A549 (cell line): ENCODE measurements around the gene IGHMBP2. TPM values are rescaled to one million over a fixed set of nuclear protein-coding genes. Genes with fewer than 3 reads are reported as not detected.

Experiments used
- ATAC-seq, 2 experiments: fragments of 200-7000 bp in 1 of 2; fragments of >200 bp in 1 of 2; cut with Nextera tagmentation in 1 of 2; cut with Tn5 transposase in 1 of 2; 3 replicates each; pipeline versions ENCODE4 v1.8.0 to v1.9.1; 2018 to 2020; ENCODE audit warnings: mild to moderate bottlenecking in 1 of 2, moderate library complexity in 1 of 2
- CTCF ChIA-PET: fragments of 300-600 bp; sonication (Branson Sonifier 250); formaldehyde crosslinking; extraction: SDS; loops from one replicate; lab custom pipeline; 2021; ENCODE audit warnings: antibody characterized with exemption, inconsistent platforms; lab: Yijun Ruan, JAX
- POLR2A ChIA-PET: fragments of 350-600 bp; formaldehyde crosslinking; extraction: SDS; loops from one replicate; lab custom pipeline; 2021; ENCODE audit warnings: antibody characterized with exemption, inconsistent platforms; lab: Yijun Ruan, JAX
- DNase-seq, 2 experiments: peaks; one replicate each; pipeline versions ENCODE4 v3.0.0 to v3.0.0-alpha.2; 2011 to 2016; ENCODE audit warnings: low read depth in 1 of 2, low spot score in 1 of 2
- FAIRE-seq: peaks from 2 replicates; lab custom pipeline; 2011; peaks lifted over from hg19 to GRCh38; lab: Jason Lieb, UNC
- H3K27ac ChIP-seq, 2 experiments: fragments of >200 bp; sonication (Bioruptor Twin); formaldehyde crosslinking; 3 replicates each; pipeline ENCODE4 v1.5.1; 2016 to 2017
- H3K4me1 ChIP-seq: fragments of >200 bp; sonication (Bioruptor Twin); formaldehyde crosslinking; 3 replicates; pipeline ENCODE4 v1.6.1; 2016
- H3K4me2 ChIP-seq: fragments of >200 bp; sonication (Bioruptor Twin); formaldehyde crosslinking; 3 replicates; pipeline ENCODE4 v1.6.1; 2016
- H3K4me3 ChIP-seq: fragments of >200 bp; sonication (Bioruptor Twin); formaldehyde crosslinking; 3 replicates; pipeline ENCODE4 v1.5.1; 2016
- H3K9me3 ChIP-seq: fragments of >200 bp; sonication (Bioruptor Twin); formaldehyde crosslinking; 3 replicates; pipeline ENCODE4 v1.6.1; 2016
- BHLHE40 ChIP-seq: IDR thresholded peaks from 2 replicates; pipeline ENCODE4 v1.6.1; 2012; ENCODE audit warnings: low read depth, low read length, inconsistent platforms
- CEBPB ChIP-seq, 2 experiments: fragments of >200 bp in 1 of 2; sonication (Bioruptor Twin) in 1 of 2; formaldehyde crosslinking in 1 of 2; IDR thresholded peaks; 2 replicates each; pipeline ENCODE4 v1.6.1; 2012 to 2016
- CHD4 ChIP-seq: fragments of 200-600 bp; sonication (generic); IDR thresholded peaks from 2 replicates; pipeline ENCODE4 v1.6.1; 2016; ENCODE audit warnings: antibody characterized with exemption, mild to moderate bottlenecking, borderline replicate concordance
- EHF ChIP-seq: fragments of 250-450 bp; sonication (Bioruptor Pico); IDR thresholded peaks from 2 replicates; pipeline ENCODE4 v1.5.0; 2020; ENCODE audit warnings: mild to moderate bottlenecking
- EHMT2 ChIP-seq: fragments of 200-600 bp; sonication (generic); IDR thresholded peaks from 2 replicates; pipeline ENCODE4 v1.6.1; 2016; ENCODE audit warnings: antibody characterized with exemption, low read depth, mild to moderate bottlenecking, moderate library complexity
- EP300 ChIP-seq, 2 experiments: fragments of >200 bp; sonication (Bioruptor Twin); formaldehyde crosslinking; IDR thresholded peaks; 2 replicates in 1 of 2; 3 replicates in 1 of 2; pipeline ENCODE4 v1.6.1; 2016 to 2017
- ESRRA ChIP-seq: fragments of 150-350 bp; IDR thresholded peaks from 2 replicates; pipeline ENCODE4 v1.6.1; 2014; ENCODE audit warnings: mild to moderate bottlenecking, low read length, borderline replicate concordance
- GATA3 ChIP-seq: IDR thresholded peaks from 2 replicates; pipeline ENCODE4 v1.6.1; 2012; ENCODE audit warnings: borderline replicate concordance
- HDAC2 ChIP-seq: fragments of 200-600 bp; sonication (generic); IDR thresholded peaks from 2 replicates; pipeline ENCODE4 v1.6.1; 2016
- HEYL ChIP-seq: fragments of 250-450 bp; sonication (Bioruptor Pico); IDR thresholded peaks from 2 replicates; pipeline ENCODE4 v1.8.0; 2021; ENCODE audit warnings: mild to moderate bottlenecking, moderate library complexity
- HOXA7 ChIP-seq: fragments of 250-450 bp; sonication (Bioruptor Pico); IDR thresholded peaks from 2 replicates; pipeline ENCODE4 v1.5.0; 2020; ENCODE audit warnings: mild to moderate bottlenecking, moderate library complexity
- JUN ChIP-seq, 2 experiments: fragments of >200 bp; sonication (Bioruptor Twin); formaldehyde crosslinking; IDR thresholded peaks; 2 replicates in 1 of 2; 3 replicates in 1 of 2; pipeline ENCODE4 v1.6.1; 2016 to 2017
- JUNB ChIP-seq: fragments of >200 bp; sonication (Bioruptor Twin); formaldehyde crosslinking; IDR thresholded peaks from 2 replicates; pipeline ENCODE4 v1.6.1; 2016
- KDM1A ChIP-seq: fragments of 200-600 bp; sonication (generic); IDR thresholded peaks from 2 replicates; pipeline ENCODE4 v1.6.1; 2016; ENCODE audit warnings: low read depth, mild to moderate bottlenecking
- MAZ ChIP-seq: fragments of 150-350 bp; IDR thresholded peaks from 2 replicates; pipeline ENCODE4 v1.6.1; 2014; ENCODE audit warnings: antibody characterized with exemption, low read depth, low read length, borderline replicate concordance
- MYC ChIP-seq: IDR thresholded peaks from 2 replicates; pipeline ENCODE4 v1.6.1; 2012; ENCODE audit warnings: mild to moderate bottlenecking, inconsistent platforms, low read length, improper control_type of control experiment, borderline replicate concordance
- NPAS2 ChIP-seq: fragments of 250-450 bp; sonication (Bioruptor Pico); IDR thresholded peaks from 2 replicates; pipeline ENCODE4 v1.8.0; 2022; ENCODE audit warnings: mild to moderate bottlenecking, moderate library complexity, borderline replicate concordance
- NR3C1 ChIP-seq: fragments of >200 bp; sonication (Bioruptor Twin); formaldehyde crosslinking; IDR thresholded peaks from 3 replicates; pipeline ENCODE4 v1.6.1; 2017
- PBX3 ChIP-seq: IDR thresholded peaks from 2 replicates; pipeline ENCODE4 v1.6.1; 2012
- PHF8 ChIP-seq: fragments of 200-600 bp; sonication (generic); IDR thresholded peaks from 2 replicates; pipeline ENCODE4 v1.6.1; 2016; ENCODE audit warnings: low read depth, mild to moderate bottlenecking, antibody characterized with exemption, moderate library complexity, borderline replicate concordance
- POLR2A ChIP-seq: IDR thresholded peaks from 2 replicates; pipeline ENCODE4 v1.6.1; 2012; ENCODE audit warnings: mild to moderate bottlenecking, low read length
- RAD21 ChIP-seq, 2 experiments: fragments of >200 bp in 1 of 2; sonication (Bioruptor Twin) in 1 of 2; formaldehyde crosslinking in 1 of 2; IDR thresholded peaks in 1 of 2; conservative IDR thresholded peaks in 1 of 2; 2 replicates in 1 of 2; 3 replicates in 1 of 2; pipeline ENCODE4 v1.6.1; 2012 to 2018; ENCODE audit warnings: inconsistent platforms in 1 of 2
- RFX5 ChIP-seq: fragments of 450-650 bp; IDR thresholded peaks from 2 replicates; pipeline ENCODE4 v1.7.1; 2014; ENCODE audit warnings: antibody characterized with exemption, mild to moderate bottlenecking, moderate library complexity
- RNF2 ChIP-seq: fragments of 200-600 bp; sonication (generic); IDR thresholded peaks from 2 replicates; pipeline ENCODE4 v1.6.1; 2016; ENCODE audit warnings: low read depth, mild to moderate bottlenecking, antibody characterized with exemption, moderate library complexity, borderline replicate concordance
- SMC3 ChIP-seq: fragments of >200 bp; sonication (Bioruptor Twin); formaldehyde crosslinking; IDR thresholded peaks from 3 replicates; pipeline ENCODE4 v1.6.1; 2018; ENCODE audit warnings: inconsistent platforms
- ZC3H11A ChIP-seq: fragments of 450-650 bp; IDR thresholded peaks from 2 replicates; pipeline ENCODE4 v1.6.1; 2014; ENCODE audit warnings: antibody characterized with exemption, mild to moderate bottlenecking
- ZFP36 ChIP-seq: fragments of 450-650 bp; IDR thresholded peaks from 2 replicates; pipeline ENCODE4 v1.6.1; 2014; ENCODE audit warnings: borderline replicate concordance; ENCODE audit not compliant: partially characterized antibody
- ZNF302 ChIP-seq: fragments of 250-450 bp; sonication (Bioruptor Pico); IDR thresholded peaks from 2 replicates; pipeline ENCODE4 v1.9.0; 2021; ENCODE audit warnings: inconsistent platforms, mild to moderate bottlenecking, moderate library complexity
- ZSCAN20 ChIP-seq: fragments of 250-450 bp; sonication (Bioruptor Pico); IDR thresholded peaks from 2 replicates; pipeline ENCODE4 v1.8.0; 2022; ENCODE audit warnings: mild to moderate bottlenecking, moderate library complexity
- WGBS: methylation state at CpG from one replicate; pipeline ENCODE4 v1.1.6; 2017; ENCODE audit errors: missing lambda C conversion rate; 5-methylcytosine and 5-hydroxymethylcytosine counted together
- polyA plus RNA-seq, 4 experiments: library from polyadenylated mRNA; depleted of rRNA in 3 of 4; stranded (reverse); fragments of >200 nt; fragmentation: RNase III in 1 of 4; extraction: RNeasy Plus Mini Kit Qiagen cat#74134 plus additional on column Dnase treatment in 1 of 4; gene quantifications; 2 replicates in 3 of 4; 3 replicates in 1 of 4; pipeline ENCODE4 v1.2.3, GENCODE V29; 2011 to 2017
- TF ChIP-seq, protein P1 (sequence below): fragments of 150-350 bp; IDR thresholded peaks from 2 replicates; pipeline ENCODE4 v1.6.1; 2014; ENCODE audit warnings: low read depth, mild to moderate bottlenecking, low read length

Gene IGHMBP2
- polyA plus RNA-seq, 2 of the 4 experiments (the other 2 are of a cell fraction) = 11.9 to 12.8 TPM

DNA sequence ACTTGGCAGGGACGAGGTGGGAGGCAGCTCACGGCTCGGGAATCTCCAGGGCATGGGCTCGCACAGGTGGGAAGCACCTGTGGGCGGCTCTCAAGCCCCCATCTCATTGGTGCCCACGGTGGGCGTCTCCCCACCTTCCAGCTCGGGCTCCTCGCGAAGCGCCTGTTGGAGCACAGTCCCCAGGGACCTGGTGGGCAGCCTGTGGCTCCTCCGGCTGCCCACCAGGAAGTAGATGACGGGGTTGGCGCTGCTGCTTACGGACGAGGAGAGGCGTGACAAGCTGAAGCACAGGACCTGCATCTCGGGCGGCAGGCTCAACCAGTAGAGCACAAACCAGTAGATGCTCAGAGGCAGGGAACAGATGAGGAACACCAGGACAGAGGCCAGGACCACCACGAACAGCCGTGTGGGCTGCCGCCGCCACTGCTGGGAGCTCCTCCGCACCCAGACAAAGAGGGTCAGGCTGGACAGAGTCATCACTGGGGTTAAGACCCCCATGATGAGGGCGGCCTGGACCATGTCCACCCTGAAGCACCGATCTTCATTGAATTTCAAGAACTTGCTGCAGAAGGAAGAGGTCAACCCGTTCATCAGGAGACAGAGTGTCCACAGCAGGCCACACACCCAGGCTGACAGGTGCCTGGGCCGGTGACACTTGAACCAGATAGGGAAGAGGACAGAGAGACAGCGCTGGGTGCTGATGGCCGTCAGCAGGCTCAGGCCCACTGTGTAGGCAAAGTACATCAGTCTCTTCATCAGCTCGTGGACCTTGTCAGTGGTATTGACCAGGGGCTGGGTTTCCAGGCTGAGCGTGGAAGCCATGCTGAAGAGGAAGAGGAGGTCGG, 76.5 kb downstream of the IGHMBP2 start:
- Histone ChIP-seq H3K27ac (no peak overlapping the region), H3K4me3 (no peak overlapping the region), H3K4me1 (no peaks in the 10 kb centered on the region), H3K4me2 (no peak overlapping the region), H3K9me3 (peaks cover 14% of the 10 kb centered on the region; the same call in 1 of the 3 replicates)
- DNase-seq (no peak), ATAC-seq (no peak), FAIRE-seq (no peak)
- ChIA-PET POLR2A (no interaction called here), CTCF (interaction anchor here (0.6 to 2.1 kb wide), 5 partner anchors 12 to 109 kb away, joined by 3 to 6 read pairs (median 3); no protein-coding TSS in a partner anchor)
- 79% methylated on average over 19 of the region's 33 CpGs for WGBS
- TF ChIP-seq JUN (IDR thresholded peaks at IDR 0.05) = no peak
- no peak for TF ChIP-seq HEYL (CRISPR knock-in tag)
- no peak for TF ChIP-seq RFX5
- no peak for TF ChIP-seq RAD21 (conservative IDR thresholded peaks at IDR 0.05 in 1 of 2, IDR thresholded peaks at IDR 0.05 in 1 of 2)
- no peak for TF ChIP-seq ZFP36
- no peak for TF ChIP-seq ESRRA
- TF ChIP-seq ZNF302 (CRISPR knock-in tag) = no peak
- TF ChIP-seq PHF8 = no peak
- TF ChIP-seq SMC3 = no peak
- TF ChIP-seq NPAS2 = no peak
- TF ChIP-seq NR3C1 = no peak
- TF ChIP-seq CEBPB (IDR thresholded peaks at IDR 0.05) = no peak
- no peak for TF ChIP-seq JUNB
- TF ChIP-seq HDAC2 = no peak
- no peak for TF ChIP-seq EHMT2
- TF ChIP-seq MAZ = no peak
- no peak for TF ChIP-seq PBX3
- TF ChIP-seq, protein P1, sequence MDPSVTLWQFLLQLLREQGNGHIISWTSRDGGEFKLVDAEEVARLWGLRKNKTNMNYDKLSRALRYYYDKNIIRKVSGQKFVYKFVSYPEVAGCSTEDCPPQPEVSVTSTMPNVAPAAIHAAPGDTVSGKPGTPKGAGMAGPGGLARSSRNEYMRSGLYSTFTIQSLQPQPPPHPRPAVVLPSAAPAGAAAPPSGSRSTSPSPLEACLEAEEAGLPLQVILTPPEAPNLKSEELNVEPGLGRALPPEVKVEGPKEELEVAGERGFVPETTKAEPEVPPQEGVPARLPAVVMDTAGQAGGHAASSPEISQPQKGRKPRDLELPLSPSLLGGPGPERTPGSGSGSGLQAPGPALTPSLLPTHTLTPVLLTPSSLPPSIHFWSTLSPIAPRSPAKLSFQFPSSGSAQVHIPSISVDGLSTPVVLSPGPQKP = no peak

DNA sequence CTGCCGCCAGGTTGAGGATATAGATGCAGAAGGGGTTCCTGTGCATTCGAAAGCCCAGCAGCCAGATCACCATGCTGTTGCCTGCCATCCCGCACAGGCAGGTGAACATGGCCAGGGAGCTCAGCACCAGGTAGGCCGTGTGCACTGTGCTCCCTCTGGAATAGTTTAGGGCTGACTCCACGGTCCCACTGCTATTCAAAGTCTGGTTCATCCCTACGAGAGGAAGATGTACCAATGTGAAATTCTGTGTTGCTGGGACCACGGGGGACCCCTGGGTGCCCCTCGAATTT, 77.0 kb downstream of the IGHMBP2 start, which contains the start of gene MRGPRD:
Gene MRGPRD (minus strand): TSS at position 211 of the 290 bp plus-strand sequence. CDS start 0 bp downstream, at position 211.
- CTCF ChIA-PET = interaction anchor here (0.6 to 2.1 kb wide), 4 partner anchors 21 to 109 kb away, joined by 3 to 6 read pairs (median 3); no protein-coding TSS in a partner anchor
- POLR2A ChIA-PET = no interaction called here
- 50% methylated on average over 8 of the region's 8 CpGs for WGBS
- H3K4me3 ChIP-seq = no peak within 1 kb of the TSS
- FAIRE-seq (no peak), DNase-seq (no peak), ATAC-seq (no peak)
- H3K27ac ChIP-seq = no peak within 1 kb of the TSS
- H3K4me2 ChIP-seq = no peak within 1 kb of the TSS
- H3K4me1 ChIP-seq = no peaks in the 10 kb centered on the region
- H3K9me3 ChIP-seq = peaks cover 20% of the 10 kb centered on the region; the same call in 1 of the 3 replicates
- TF ChIP-seq EP300 (IDR thresholded peaks at IDR 0.05) (no peak), MYC (no peak), EHMT2 (no peak), ZC3H11A (no peak), GATA3 (no peak), HOXA7 (no peak), RNF2 (no peak), KDM1A (no peak), EHF (CRISPR knock-in tag) (no peak), POLR2A (no peak), CEBPB (IDR thresholded peaks at IDR 0.05) (no peak), BHLHE40 (no peak), ZSCAN20 (no peak), CHD4 (no peak)
- TF ChIP-seq, all 56 proteins: peak for 0
